ES-I3 (cell line): ENCODE data around the gene MAGI3.

Experiments
- H3K36me3 ChIP-seq: 2 replicates; pipeline ENCODE4 v1.6.1; 2013; ENCODE audit warnings: mild to moderate bottlenecking, low read length, control low read depth, moderate library complexity; ENCODE audit not compliant: insufficient read depth
- H3K4me1 ChIP-seq: 2 replicates; pipeline ENCODE4 v1.6.1; 2013; ENCODE audit warnings: mild to moderate bottlenecking, control low read depth, low read length; ENCODE audit not compliant: insufficient read depth
- H3K9ac ChIP-seq: 2 replicates; pipeline ENCODE4 v1.6.1; 2013; ENCODE audit warnings: low read depth, mild to moderate bottlenecking, low read length, moderate library complexity
- H3K9me3 ChIP-seq: 2 replicates; pipeline ENCODE4 v1.6.1; 2013; ENCODE audit warnings: mild to moderate bottlenecking, low read length, moderate library complexity; ENCODE audit not compliant: control insufficient read depth, insufficient read depth

Gene MAGI3

DNA sequence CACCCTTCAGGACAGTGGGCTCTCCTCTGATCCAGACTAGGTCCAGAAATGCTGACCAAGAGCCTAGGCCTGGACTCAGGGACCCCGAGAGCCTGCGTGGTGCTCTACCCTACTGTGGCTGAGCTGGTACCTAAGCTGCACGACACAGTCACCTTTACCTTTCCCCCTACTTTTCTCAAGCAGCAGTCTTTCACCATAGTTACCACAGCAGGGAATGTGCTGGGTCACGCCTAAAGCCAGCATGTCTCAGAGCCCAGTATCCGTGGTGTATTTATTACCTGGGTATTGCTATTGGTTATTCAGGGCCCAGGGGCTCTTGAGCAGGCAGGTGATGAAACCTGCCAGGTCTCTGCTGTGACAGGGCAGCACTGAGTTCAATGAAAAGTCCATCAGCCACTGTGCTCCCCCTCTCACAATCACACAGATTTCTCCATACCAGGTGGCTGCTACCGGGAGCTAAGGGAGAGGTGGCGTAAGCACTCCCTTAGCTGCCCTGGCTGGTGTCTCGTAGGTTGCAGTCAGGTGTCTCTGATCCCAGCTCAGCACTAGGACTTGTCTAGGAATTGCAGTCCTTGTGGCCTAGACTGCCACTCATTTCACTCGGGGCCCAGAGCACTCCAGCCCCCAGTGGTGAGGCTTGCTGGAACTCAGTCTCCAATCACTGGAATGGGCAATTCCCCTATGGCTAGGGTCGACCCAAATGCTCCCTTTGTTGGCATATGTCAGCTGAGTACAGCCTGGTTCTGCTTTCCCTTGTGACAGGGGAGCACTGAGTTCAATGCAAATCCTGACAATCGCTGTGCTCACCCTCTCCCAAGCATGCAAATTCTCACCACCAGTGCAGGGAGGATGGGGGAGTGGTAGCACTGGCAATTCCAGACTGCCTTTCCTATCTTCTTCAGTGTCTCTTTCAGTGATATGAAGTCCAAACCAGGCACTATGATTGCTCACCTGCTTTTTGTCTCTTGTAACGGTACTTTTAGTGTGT is 240.3 kb downstream of the MAGI3 start:
- H3K9ac ChIP-seq = no peak overlapping the region
- no peaks in the 10 kb centered on the region for H3K36me3 ChIP-seq
- H3K4me1 ChIP-seq = peaks cover 12% of the 10 kb centered on the region
- H3K9me3 ChIP-seq = no peaks in the 10 kb centered on the region

- H3K36me3 ChIP-seq = no peaks in the 10 kb centered on the region
- no peaks in the 10 kb centered on the region for H3K9me3 ChIP-seq
- H3K9ac ChIP-seq = no peak overlapping the region
- H3K4me1 ChIP-seq = no peaks in the 10 kb centered on the region
Measured at GRCh38 chr1:113641396-113641795, 251.1 kb downstream of the MAGI3 start.

GRCh38 chr1:113647164-113647563 is 256.8 kb downstream of the MAGI3 start:
- Histone ChIP-seq H3K36me3 (no peaks in the 10 kb centered on the region), H3K9me3 (no peaks in the 10 kb centered on the region), H3K4me1 (no peaks in the 10 kb centered on the region), H3K9ac (no peak overlapping the region)

DNA sequence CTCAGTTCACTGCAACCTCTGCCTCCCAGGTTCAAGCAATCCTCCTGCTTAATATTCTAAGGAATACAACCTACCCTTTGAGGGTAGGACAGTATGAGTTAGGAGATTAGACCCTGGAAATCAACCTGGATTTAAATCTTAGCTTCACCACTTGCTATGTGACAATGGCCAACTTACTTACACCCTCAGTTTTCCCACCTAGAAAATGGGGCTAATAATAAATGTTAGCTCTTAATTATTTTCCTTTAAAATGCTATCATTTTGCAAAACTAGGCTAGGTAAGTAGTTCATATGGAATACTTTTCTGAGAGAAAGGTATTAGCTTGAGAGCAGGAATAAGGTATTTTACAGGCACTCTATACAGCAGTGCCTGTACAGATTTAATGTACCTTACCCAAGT is 258.2 kb downstream of the MAGI3 start:
- no peaks in the 10 kb centered on the region for H3K9me3 ChIP-seq
- no peaks in the 10 kb centered on the region for H3K36me3 ChIP-seq
- H3K9ac ChIP-seq = no peak overlapping the region
- H3K4me1 ChIP-seq = no peaks in the 10 kb centered on the region

GRCh38 chr1:113652771-113653170 is 262.5 kb downstream of the MAGI3 start:
- Histone ChIP-seq H3K9me3 (no peaks in the 10 kb centered on the region), H3K9ac (no peak overlapping the region), H3K36me3 (no peaks in the 10 kb centered on the region), H3K4me1 (no peaks in the 10 kb centered on the region)

DNA sequence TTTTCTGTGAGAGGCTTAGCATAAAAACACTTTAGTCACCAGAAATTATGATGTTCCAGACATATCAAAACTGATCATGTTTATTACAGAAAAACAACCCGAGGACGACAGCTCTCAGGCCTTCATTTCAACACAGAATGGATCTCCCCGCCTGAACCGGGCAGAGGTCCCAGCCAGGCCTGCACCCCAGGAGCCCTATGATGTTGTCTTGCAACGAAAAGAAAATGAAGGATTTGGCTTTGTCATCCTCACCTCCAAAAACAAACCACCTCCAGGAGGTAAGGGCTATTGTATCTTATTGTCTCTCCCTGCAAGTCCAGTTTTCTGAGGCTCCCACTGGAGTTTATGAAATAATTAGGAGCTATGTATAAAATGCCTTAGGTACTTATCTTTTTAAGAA is 263.4 kb downstream of the MAGI3 start:
- no peak overlapping the region for H3K9ac ChIP-seq
- no peaks in the 10 kb centered on the region for H3K9me3 ChIP-seq
- H3K4me1 ChIP-seq = no peaks in the 10 kb centered on the region
- H3K36me3 ChIP-seq = no peaks in the 10 kb centered on the region

DNA sequence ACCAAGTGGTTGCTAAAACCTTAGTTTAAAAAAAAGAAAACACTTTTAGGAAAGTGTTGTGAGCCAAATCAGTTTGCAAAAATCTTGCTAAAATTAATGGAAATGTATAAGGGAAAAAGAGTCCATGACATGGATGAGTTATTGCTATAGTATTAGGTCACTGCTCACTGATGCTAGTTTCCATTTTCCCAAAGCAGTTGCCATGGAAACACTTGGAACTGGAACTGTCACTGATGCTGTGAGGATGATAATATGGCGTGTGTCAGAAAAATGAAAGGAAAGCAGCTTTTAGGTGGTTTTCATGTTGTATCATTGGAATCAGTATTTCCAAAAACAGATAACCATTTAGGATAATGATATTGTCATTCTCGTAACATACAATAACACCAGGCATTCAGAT is 264.6 kb downstream of the MAGI3 start:
- H3K4me1 ChIP-seq = no peaks in the 10 kb centered on the region
- no peak overlapping the region for H3K9ac ChIP-seq
- no peaks in the 10 kb centered on the region for H3K36me3 ChIP-seq
- no peaks in the 10 kb centered on the region for H3K9me3 ChIP-seq

DNA sequence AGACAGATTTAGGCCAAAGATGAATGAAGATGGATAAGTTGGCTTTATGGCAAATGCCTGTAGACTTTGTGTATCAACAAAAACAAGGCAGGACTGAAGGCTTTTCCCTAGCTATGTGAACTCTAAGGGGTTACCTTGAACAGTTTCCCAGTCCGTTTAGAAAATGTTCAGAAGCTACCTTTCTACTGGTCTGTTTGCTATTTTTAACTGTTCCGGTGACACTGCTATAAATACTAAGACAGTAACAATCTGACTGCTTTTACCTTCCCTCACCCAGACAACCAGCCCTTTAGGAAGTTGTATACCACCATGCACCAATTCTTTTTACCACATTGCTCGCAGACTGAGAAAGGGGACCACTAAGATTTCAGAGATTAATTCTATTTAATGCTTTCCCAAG is 266.8 kb downstream of the MAGI3 start:
- no peak overlapping the region for H3K9ac ChIP-seq
- no peaks in the 10 kb centered on the region for H3K4me1 ChIP-seq
- H3K9me3 ChIP-seq = no peaks in the 10 kb centered on the region
- H3K36me3 ChIP-seq = no peaks in the 10 kb centered on the region

- Histone ChIP-seq H3K9me3 (no peaks in the 10 kb centered on the region), H3K36me3 (no peaks in the 10 kb centered on the region), H3K9ac (no peak overlapping the region), H3K4me1 (no peaks in the 10 kb centered on the region)
Measured at GRCh38 chr1:113657556-113658063, 267.3 kb downstream of the MAGI3 start.

GRCh38 chr1:113659035-113659434 is 268.7 kb downstream of the MAGI3 start:
- no peaks in the 10 kb centered on the region for H3K9me3 ChIP-seq
- H3K4me1 ChIP-seq = no peaks in the 10 kb centered on the region
- no peak overlapping the region for H3K9ac ChIP-seq
- no peaks in the 10 kb centered on the region for H3K36me3 ChIP-seq

DNA sequence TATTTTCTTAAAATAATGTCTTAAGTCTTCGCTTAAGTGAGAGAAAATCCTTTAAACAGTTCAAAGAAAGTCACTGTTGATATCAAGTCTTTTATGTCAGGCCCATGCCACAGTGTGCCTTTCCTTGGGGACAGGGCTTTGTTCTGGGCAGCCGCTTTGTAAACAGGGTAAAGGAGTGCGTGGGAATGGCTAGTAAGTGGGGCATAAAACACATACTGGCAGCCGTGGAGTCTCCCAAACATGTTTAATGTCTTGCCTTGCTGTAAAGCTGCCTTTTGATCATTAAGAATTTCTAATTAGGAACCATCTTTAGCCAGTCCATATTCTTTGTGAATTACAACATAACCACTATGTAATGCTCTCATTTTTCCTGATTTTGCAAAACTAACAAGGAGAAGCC is 269.2 kb downstream of the MAGI3 start:
- Histone ChIP-seq H3K9ac (no peak overlapping the region), H3K9me3 (no peaks in the 10 kb centered on the region), H3K4me1 (no peaks in the 10 kb centered on the region), H3K36me3 (no peaks in the 10 kb centered on the region)

- H3K36me3 ChIP-seq = no peaks in the 10 kb centered on the region
- no peak overlapping the region for H3K9ac ChIP-seq
Measured at GRCh38 chr1:113660088-113660487, 269.8 kb downstream of the MAGI3 start.

DNA sequence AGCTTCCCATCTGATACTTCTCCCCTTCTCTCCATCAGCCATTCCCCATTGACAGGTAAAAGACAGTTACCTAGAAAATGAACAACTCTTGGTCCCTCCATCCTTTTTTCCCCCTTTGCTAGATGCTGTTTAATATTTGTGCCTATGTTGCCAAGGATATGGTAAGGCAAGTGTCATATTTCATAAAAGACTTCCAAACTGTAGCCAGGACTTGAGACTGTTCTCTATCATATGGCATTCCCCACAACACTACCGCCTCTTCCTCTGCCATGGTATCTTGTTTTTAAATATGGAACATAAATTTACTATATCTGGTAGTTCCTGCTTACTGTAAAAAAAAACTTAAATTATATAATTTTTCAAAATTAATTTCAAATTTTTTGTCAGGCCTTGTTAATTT is 271.8 kb downstream of the MAGI3 start:
- Histone ChIP-seq H3K9me3 (no peaks in the 10 kb centered on the region), H3K36me3 (no peaks in the 10 kb centered on the region), H3K9ac (no peak overlapping the region), H3K4me1 (no peaks in the 10 kb centered on the region)

More at GRCh38 chr1:113660088-113660487, 269.8 kb downstream of the MAGI3 start:
- Histone ChIP-seq H3K9me3 (no peaks in the 10 kb centered on the region), H3K4me1 (no peaks in the 10 kb centered on the region)

GRCh38 chr1:113663165-113663951 is 273.0 kb downstream of the MAGI3 start:
- Histone ChIP-seq H3K4me1 (no peaks in the 10 kb centered on the region), H3K9ac (no peak overlapping the region), H3K9me3 (no peaks in the 10 kb centered on the region), H3K36me3 (no peaks in the 10 kb centered on the region)
